WTC11 (cell line): ENCODE measurements around the gene PHC2. TPM values are rescaled to one million over a fixed set of nuclear protein-coding genes. Genes with fewer than 3 reads are reported as not detected.

Experiments used
- ATAC-seq: fragments of 200-7000 bp; cut with Tn5 transposase; 2 replicates; pipeline ENCODE4 v1.10.0; 2021; ENCODE audit warnings: mild to moderate bottlenecking, moderate library complexity
- CTCF ChIA-PET: fragments of 300-600 bp; sonication (Branson Sonifier 250); formaldehyde crosslinking; loops from one replicate; lab custom pipeline; 2021; ENCODE audit warnings: antibody characterized with exemption; lab: Charles Lee
- POLR2A ChIA-PET: fragments of 350-600 bp; sonication (Branson Sonifier 250); formaldehyde crosslinking; loops from one replicate; lab custom pipeline; 2021; ENCODE audit warnings: antibody characterized with exemption; lab: Charles Lee
- DNase-seq: peaks from one replicate; pipeline ENCODE4 v3.0.0; 2021; ENCODE audit warnings: low spot score
- H3K27ac Mint-ChIP-seq: 2 replicates; pipeline ENCODE4 v1.8.0; 2021; ENCODE audit warnings: mixed read lengths
- H3K27me3 Mint-ChIP-seq: 2 replicates; pipeline ENCODE4 v1.8.0; 2021; ENCODE audit warnings: low read depth, mild to moderate bottlenecking, moderate library complexity, mixed read lengths
- H3K36me3 Mint-ChIP-seq: 2 replicates; pipeline ENCODE4 v1.8.0; 2021; ENCODE audit warnings: mixed read lengths
- H3K4me1 Mint-ChIP-seq: 2 replicates; pipeline ENCODE4 v1.8.0; 2022; ENCODE audit warnings: mixed read lengths
- H3K4me3 Mint-ChIP-seq: 2 replicates; pipeline ENCODE4 v1.8.0; 2021; ENCODE audit warnings: mild to moderate bottlenecking, moderate library complexity, mixed read lengths
- H3K9me3 Mint-ChIP-seq: 2 replicates; pipeline ENCODE4 v1.8.0; 2021; ENCODE audit warnings: mixed read lengths
- CBFB ChIP-seq: sonication (generic); formaldehyde crosslinking; IDR thresholded peaks from 2 replicates; pipeline ENCODE4 v1.8.1; 2022; ENCODE audit warnings: mild to moderate bottlenecking, low read depth, missing genetic modification reagents
- CREM ChIP-seq: sonication (generic); formaldehyde crosslinking; IDR thresholded peaks from 2 replicates; pipeline ENCODE4 v1.8.1; 2022; ENCODE audit warnings: mild to moderate bottlenecking, missing genetic modification reagents, moderate library complexity
- JUN ChIP-seq: sonication (generic); formaldehyde crosslinking; IDR thresholded peaks from 2 replicates; pipeline ENCODE4 v1.8.0; 2023; ENCODE audit warnings: mild to moderate bottlenecking, missing genetic modification reagents
- NR2C2 ChIP-seq: sonication (generic); formaldehyde crosslinking; IDR thresholded peaks from 2 replicates; pipeline ENCODE4 v1.8.0; 2022; ENCODE audit warnings: mild to moderate bottlenecking, missing genetic modification reagents
- NR3C1 ChIP-seq: sonication (generic); formaldehyde crosslinking; conservative IDR thresholded peaks from 2 replicates; pipeline ENCODE4 v1.8.1; 2023; ENCODE audit warnings: low read depth, mild to moderate bottlenecking, missing genetic modification reagents
- SMAD3 ChIP-seq: sonication (generic); formaldehyde crosslinking; IDR thresholded peaks from 2 replicates; pipeline ENCODE4 v1.8.0; 2022; ENCODE audit warnings: missing genetic modification reagents, mild to moderate bottlenecking, borderline replicate concordance
- TEAD1 ChIP-seq: sonication (generic); formaldehyde crosslinking; IDR thresholded peaks from 2 replicates; pipeline ENCODE4 v1.8.0; 2022; ENCODE audit warnings: mild to moderate bottlenecking, missing genetic modification reagents
- TEAD4 ChIP-seq: sonication (generic); formaldehyde crosslinking; IDR thresholded peaks from 2 replicates; pipeline ENCODE4 v1.8.0; 2022; ENCODE audit warnings: mild to moderate bottlenecking, missing genetic modification reagents
- ZNF219 ChIP-seq: sonication (generic); formaldehyde crosslinking; IDR thresholded peaks from 2 replicates; pipeline ENCODE4 v1.8.0; 2023; ENCODE audit warnings: missing genetic modification reagents, mild to moderate bottlenecking, borderline replicate concordance
- total RNA-seq: library from RNA; stranded (reverse); gene quantifications from 3 replicates; pipeline ENCODE4 v1.2.3, GENCODE V29; 2021
- TF ChIP-seq, protein P1 (sequence below): fragments of 250-450 bp; sonication (Bioruptor Pico); IDR thresholded peaks from 2 replicates; pipeline ENCODE4 v1.9.0; 2021; ENCODE audit warnings: mild to moderate bottlenecking
- TF ChIP-seq, protein P2 (sequence below): sonication (generic); formaldehyde crosslinking; IDR thresholded peaks from 2 replicates; pipeline ENCODE4 v1.8.0; 2023; ENCODE audit warnings: missing genetic modification reagents, mild to moderate bottlenecking, borderline replicate concordance
- TF ChIP-seq, protein P3 (sequence below): sonication (generic); formaldehyde crosslinking; conservative IDR thresholded peaks from 2 replicates; pipeline ENCODE4 v1.8.1; 2023; ENCODE audit warnings: mild to moderate bottlenecking, low read depth, missing genetic modification reagents, moderate library complexity
- TF ChIP-seq, protein P4 (sequence below): sonication (generic); formaldehyde crosslinking; IDR thresholded peaks from 2 replicates; pipeline ENCODE4 v1.8.1; 2023; ENCODE audit warnings: mild to moderate bottlenecking, missing genetic modification reagents
- TF ChIP-seq, protein P5 (sequence below): sonication (generic); formaldehyde crosslinking; IDR thresholded peaks from 2 replicates; pipeline ENCODE4 v1.8.1; 2022; ENCODE audit warnings: low read depth, missing genetic modification reagents, borderline replicate concordance
- TF ChIP-seq, protein P6 (sequence below): sonication (generic); formaldehyde crosslinking; IDR thresholded peaks from 2 replicates; pipeline ENCODE4 v1.8.1; 2022; ENCODE audit warnings: missing genetic modification reagents, borderline replicate concordance

The PHC2 gene
- total RNA-seq, 1 experiment from 2014 or later: 7.0 TPM

DNA sequence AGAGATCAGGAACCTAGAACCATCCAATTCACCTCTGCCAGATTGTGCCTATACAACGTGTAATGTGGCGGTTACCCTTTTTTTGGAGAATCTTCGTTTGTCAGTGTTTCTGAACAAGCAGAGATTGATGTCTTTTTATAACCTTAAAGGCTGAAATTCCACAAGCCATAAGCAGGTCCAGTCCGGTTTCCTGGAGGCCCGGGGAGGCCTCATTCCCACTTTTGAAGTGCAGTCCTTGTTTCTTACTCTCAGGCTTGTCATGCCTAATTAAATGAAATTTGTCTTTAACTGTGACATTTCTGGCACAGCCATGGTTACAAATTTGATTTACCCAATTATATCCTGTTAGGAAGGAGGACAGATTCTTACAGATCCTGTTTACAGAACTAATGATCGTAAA lies 146.8 kb downstream of the PHC2 start:
- Mint-ChIP-seq H3K27ac (no peak overlapping the region), H3K27me3 (no peaks in the 10 kb centered on the region), H3K4me1 (no peaks in the 10 kb centered on the region), H3K4me3 (no peak overlapping the region), H3K36me3 (peaks cover 24% of the 10 kb centered on the region), H3K9me3 (no peaks in the 10 kb centered on the region)
- POLR2A ChIA-PET: no interaction called here
- CTCF ChIA-PET: interaction anchor here (1.1 kb wide), 1 partner anchor 11 kb away, joined by 3 read pairs; no protein-coding TSS in a partner anchor
- no peak for ATAC-seq
- DNase-seq: no peak
- TF ChIP-seq, protein P1, sequence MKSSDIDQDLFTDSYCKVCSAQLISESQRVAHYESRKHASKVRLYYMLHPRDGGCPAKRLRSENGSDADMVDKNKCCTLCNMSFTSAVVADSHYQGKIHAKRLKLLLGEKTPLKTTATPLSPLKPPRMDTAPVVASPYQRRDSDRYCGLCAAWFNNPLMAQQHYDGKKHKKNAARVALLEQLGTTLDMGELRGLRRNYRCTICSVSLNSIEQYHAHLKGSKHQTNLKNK (CRISPR knock-in tag): no peak
- TF ChIP-seq JUN (CRISPR knock-in tag) (no peak), CREM (CRISPR knock-in tag) (no peak), NR3C1 (CRISPR knock-in tag) (no peak), TEAD4 (CRISPR knock-in tag) (no peak), NR2C2 (CRISPR knock-in tag) (no peak), TEAD1 (CRISPR knock-in tag) (no peak), SMAD3 (CRISPR knock-in tag) (no peak), ZNF219 (CRISPR knock-in tag) (no peak), CBFB (CRISPR knock-in tag) (no peak)
- TF ChIP-seq, protein P2, sequence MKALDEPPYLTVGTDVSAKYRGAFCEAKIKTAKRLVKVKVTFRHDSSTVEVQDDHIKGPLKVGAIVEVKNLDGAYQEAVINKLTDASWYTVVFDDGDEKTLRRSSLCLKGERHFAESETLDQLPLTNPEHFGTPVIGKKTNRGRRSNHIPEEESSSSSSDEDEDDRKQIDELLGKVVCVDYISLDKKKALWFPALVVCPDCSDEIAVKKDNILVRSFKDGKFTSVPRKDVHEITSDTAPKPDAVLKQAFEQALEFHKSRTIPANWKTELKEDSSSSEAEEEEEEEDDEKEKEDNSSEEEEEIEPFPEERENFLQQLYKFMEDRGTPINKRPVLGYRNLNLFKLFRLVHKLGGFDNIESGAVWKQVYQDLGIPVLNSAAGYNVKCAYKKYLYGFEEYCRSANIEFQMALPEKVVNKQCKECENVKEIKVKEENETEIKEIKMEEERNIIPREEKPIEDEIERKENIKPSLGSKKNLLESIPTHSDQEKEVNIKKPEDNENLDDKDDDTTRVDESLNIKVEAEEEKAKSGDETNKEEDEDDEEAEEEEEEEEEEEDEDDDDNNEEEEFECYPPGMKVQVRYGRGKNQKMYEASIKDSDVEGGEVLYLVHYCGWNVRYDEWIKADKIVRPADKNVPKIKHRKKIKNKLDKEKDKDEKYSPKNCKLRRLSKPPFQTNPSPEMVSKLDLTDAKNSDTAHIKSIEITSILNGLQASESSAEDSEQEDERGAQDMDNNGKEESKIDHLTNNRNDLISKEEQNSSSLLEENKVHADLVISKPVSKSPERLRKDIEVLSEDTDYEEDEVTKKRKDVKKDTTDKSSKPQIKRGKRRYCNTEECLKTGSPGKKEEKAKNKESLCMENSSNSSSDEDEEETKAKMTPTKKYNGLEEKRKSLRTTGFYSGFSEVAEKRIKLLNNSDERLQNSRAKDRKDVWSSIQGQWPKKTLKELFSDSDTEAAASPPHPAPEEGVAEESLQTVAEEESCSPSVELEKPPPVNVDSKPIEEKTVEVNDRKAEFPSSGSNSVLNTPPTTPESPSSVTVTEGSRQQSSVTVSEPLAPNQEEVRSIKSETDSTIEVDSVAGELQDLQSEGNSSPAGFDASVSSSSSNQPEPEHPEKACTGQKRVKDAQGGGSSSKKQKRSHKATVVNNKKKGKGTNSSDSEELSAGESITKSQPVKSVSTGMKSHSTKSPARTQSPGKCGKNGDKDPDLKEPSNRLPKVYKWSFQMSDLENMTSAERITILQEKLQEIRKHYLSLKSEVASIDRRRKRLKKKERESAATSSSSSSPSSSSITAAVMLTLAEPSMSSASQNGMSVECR (CRISPR knock-in tag): no peak
- TF ChIP-seq, protein P3, sequence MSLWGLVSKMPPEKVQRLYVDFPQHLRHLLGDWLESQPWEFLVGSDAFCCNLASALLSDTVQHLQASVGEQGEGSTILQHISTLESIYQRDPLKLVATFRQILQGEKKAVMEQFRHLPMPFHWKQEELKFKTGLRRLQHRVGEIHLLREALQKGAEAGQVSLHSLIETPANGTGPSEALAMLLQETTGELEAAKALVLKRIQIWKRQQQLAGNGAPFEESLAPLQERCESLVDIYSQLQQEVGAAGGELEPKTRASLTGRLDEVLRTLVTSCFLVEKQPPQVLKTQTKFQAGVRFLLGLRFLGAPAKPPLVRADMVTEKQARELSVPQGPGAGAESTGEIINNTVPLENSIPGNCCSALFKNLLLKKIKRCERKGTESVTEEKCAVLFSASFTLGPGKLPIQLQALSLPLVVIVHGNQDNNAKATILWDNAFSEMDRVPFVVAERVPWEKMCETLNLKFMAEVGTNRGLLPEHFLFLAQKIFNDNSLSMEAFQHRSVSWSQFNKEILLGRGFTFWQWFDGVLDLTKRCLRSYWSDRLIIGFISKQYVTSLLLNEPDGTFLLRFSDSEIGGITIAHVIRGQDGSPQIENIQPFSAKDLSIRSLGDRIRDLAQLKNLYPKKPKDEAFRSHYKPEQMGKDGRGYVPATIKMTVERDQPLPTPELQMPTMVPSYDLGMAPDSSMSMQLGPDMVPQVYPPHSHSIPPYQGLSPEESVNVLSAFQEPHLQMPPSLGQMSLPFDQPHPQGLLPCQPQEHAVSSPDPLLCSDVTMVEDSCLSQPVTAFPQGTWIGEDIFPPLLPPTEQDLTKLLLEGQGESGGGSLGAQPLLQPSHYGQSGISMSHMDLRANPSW: no peak
- TF ChIP-seq, protein P4, sequence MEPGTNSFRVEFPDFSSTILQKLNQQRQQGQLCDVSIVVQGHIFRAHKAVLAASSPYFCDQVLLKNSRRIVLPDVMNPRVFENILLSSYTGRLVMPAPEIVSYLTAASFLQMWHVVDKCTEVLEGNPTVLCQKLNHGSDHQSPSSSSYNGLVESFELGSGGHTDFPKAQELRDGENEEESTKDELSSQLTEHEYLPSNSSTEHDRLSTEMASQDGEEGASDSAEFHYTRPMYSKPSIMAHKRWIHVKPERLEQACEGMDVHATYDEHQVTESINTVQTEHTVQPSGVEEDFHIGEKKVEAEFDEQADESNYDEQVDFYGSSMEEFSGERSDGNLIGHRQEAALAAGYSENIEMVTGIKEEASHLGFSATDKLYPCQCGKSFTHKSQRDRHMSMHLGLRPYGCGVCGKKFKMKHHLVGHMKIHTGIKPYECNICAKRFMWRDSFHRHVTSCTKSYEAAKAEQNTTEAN (CRISPR knock-in tag): no peak
- TF ChIP-seq, protein P5, sequence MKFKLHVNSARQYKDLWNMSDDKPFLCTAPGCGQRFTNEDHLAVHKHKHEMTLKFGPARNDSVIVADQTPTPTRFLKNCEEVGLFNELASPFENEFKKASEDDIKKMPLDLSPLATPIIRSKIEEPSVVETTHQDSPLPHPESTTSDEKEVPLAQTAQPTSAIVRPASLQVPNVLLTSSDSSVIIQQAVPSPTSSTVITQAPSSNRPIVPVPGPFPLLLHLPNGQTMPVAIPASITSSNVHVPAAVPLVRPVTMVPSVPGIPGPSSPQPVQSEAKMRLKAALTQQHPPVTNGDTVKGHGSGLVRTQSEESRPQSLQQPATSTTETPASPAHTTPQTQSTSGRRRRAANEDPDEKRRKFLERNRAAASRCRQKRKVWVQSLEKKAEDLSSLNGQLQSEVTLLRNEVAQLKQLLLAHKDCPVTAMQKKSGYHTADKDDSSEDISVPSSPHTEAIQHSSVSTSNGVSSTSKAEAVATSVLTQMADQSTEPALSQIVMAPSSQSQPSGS (CRISPR knock-in tag): no peak
- TF ChIP-seq, protein P6, sequence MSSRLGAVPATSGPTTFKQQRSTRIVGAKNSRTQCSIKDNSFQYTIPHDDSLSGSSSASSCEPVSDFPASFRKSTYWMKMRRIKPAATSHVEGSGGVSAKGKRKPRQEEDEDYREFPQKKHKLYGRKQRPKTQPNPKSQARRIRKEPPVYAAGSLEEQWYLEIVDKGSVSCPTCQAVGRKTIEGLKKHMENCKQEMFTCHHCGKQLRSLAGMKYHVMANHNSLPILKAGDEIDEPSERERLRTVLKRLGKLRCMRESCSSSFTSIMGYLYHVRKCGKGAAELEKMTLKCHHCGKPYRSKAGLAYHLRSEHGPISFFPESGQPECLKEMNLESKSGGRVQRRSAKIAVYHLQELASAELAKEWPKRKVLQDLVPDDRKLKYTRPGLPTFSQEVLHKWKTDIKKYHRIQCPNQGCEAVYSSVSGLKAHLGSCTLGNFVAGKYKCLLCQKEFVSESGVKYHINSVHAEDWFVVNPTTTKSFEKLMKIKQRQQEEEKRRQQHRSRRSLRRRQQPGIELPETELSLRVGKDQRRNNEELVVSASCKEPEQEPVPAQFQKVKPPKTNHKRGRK: no peak
